Neural cell (in vitro differentiated cells): ENCODE results near the gene STK32B. TPM values are rescaled to one million over a fixed set of nuclear protein-coding genes. Genes with fewer than 3 reads are reported as not detected.

Experiments
- H2AFZ ChIP-seq: fragments of 200-600, 300-800 bp; sonication (generic), shearing (Covaris generic); 2 replicates; pipeline ENCODE4 v1.6.0; 2014; ENCODE audit warnings: low read depth, mild to moderate bottlenecking, antibody characterized with exemption, low read length, moderate library complexity
- H3F3A ChIP-seq: fragments of 200-600 bp; shearing (Covaris generic); 2 replicates; pipeline ENCODE4 v1.6.1; 2016; ENCODE audit warnings: mild to moderate bottlenecking, moderate library complexity, mixed read lengths, antibody characterized with exemption, low read length; ENCODE audit not compliant: insufficient read depth, poor library complexity, severe bottlenecking
- H3K27ac ChIP-seq: fragments of 200-600, 300-800 bp; sonication (generic), shearing (Covaris generic); 2 replicates; pipeline ENCODE4 v1.5.1; 2014; ENCODE audit warnings: mild to moderate bottlenecking, low read length, moderate library complexity
- H3K27me3 ChIP-seq: fragments of 300-800, 200-600 bp; sonication (generic), shearing (Covaris generic); 2 replicates; pipeline ENCODE4 v1.6.0; 2014; ENCODE audit warnings: mild to moderate bottlenecking, low read depth, low read length, moderate library complexity; ENCODE audit not compliant: insufficient read depth
- H3K36me3 ChIP-seq: fragments of 300-800, 200-600 bp; sonication (generic), shearing (Covaris generic); 2 replicates; pipeline ENCODE4 v1.5.1; 2014; ENCODE audit warnings: mild to moderate bottlenecking, antibody characterized with exemption, low read length, moderate library complexity; ENCODE audit not compliant: insufficient read depth
- H3K4me2 ChIP-seq: fragments of 300-800, 200-600 bp; sonication (generic), shearing (Covaris generic); 2 replicates; pipeline ENCODE4 v1.6.0; 2014; ENCODE audit warnings: mild to moderate bottlenecking, low read length
- H3K4me3 ChIP-seq: fragments of 300-800, 200-600 bp; sonication (generic), shearing (Covaris generic); 2 replicates; pipeline ENCODE4 v1.5.1; 2014; ENCODE audit warnings: mild to moderate bottlenecking, low read length, moderate library complexity
- H3K79me2 ChIP-seq: fragments of 200-600 bp; shearing (Covaris generic); replicated peaks from 2 replicates; pipeline ENCODE4 v1.6.0; 2014; ENCODE audit warnings: mild to moderate bottlenecking, low read length, moderate library complexity; ENCODE audit not compliant: insufficient read depth
- H3K9ac ChIP-seq: fragments of 300-800, 200-600 bp; sonication (generic), shearing (Covaris generic); 2 replicates; pipeline ENCODE4 v1.6.1; 2016; ENCODE audit warnings: mild to moderate bottlenecking, low read length, mixed read lengths
- H3K9me2 ChIP-seq: fragments of 200-600 bp; shearing (Covaris generic); 2 replicates; pipeline ENCODE4 v1.6.1; 2016; ENCODE audit warnings: mild to moderate bottlenecking, low read length, mixed read lengths; ENCODE audit not compliant: insufficient read depth
- H3K9me3 ChIP-seq: fragments of 200-600, 300-800 bp; sonication (generic), shearing (Covaris generic); 2 replicates; pipeline ENCODE4 v1.6.1; 2016; ENCODE audit warnings: mild to moderate bottlenecking, mixed run types, low read length, moderate library complexity, mixed read lengths
- H4K20me1 ChIP-seq: fragments of 200-600 bp; shearing (Covaris generic); 2 replicates; pipeline ENCODE4 v1.6.1; 2016; ENCODE audit warnings: mild to moderate bottlenecking, mixed run types; ENCODE audit not compliant: insufficient read depth
- EP300 ChIP-seq: fragments of 450-650 bp; conservative IDR thresholded peaks from 2 replicates; pipeline ENCODE4 v1.6.1; 2014; ENCODE audit warnings: antibody characterized with exemption, mild to moderate bottlenecking, moderate library complexity; ENCODE audit not compliant: poor library complexity, severe bottlenecking
- EZH2 ChIP-seq: fragments of 200-600, 300-800 bp; shearing (Covaris generic), sonication (generic); IDR thresholded peaks from 2 replicates; pipeline ENCODE4 v1.6.1; 2014; ENCODE audit warnings: antibody characterized with exemption, low read length, borderline replicate concordance, mild to moderate bottlenecking; ENCODE audit not compliant: insufficient read depth, poor library complexity, severe bottlenecking
- MXI1 ChIP-seq: fragments of 450-650 bp; conservative IDR thresholded peaks from 2 replicates; pipeline ENCODE4 v1.6.1; 2014; ENCODE audit warnings: antibody characterized with exemption, mild to moderate bottlenecking; ENCODE audit not compliant: poor library complexity, severe bottlenecking
- POLR2AphosphoS5 ChIP-seq: IDR thresholded peaks from 2 replicates; pipeline ENCODE4 v1.6.1; 2012
- RAD21 ChIP-seq: fragments of 450-650 bp; conservative IDR thresholded peaks from 2 replicates; pipeline ENCODE4 v1.6.1; 2014; ENCODE audit warnings: antibody characterized with exemption, mild to moderate bottlenecking, moderate library complexity
- SMC3 ChIP-seq: fragments of 450-650 bp; conservative IDR thresholded peaks from 2 replicates; pipeline ENCODE4 v1.6.1; 2014; ENCODE audit warnings: antibody characterized with exemption, mild to moderate bottlenecking, moderate library complexity; ENCODE audit not compliant: poor library complexity
- TAF1 ChIP-seq: IDR thresholded peaks from 2 replicates; pipeline ENCODE4 v1.6.1; 2012; ENCODE audit warnings: low read depth
- polyA plus RNA-seq: library from polyadenylated mRNA; depleted of rRNA; stranded (reverse); fragments of >200 nt; gene quantifications from 2 replicates; pipeline ENCODE4 v1.2.3, GENCODE V29; 2014
- TF ChIP-seq, protein P1 (sequence below): fragments of 450-650 bp; IDR thresholded peaks from 2 replicates; pipeline ENCODE4 v1.5.1; 2014; ENCODE audit warnings: antibody characterized with exemption, mild to moderate bottlenecking, moderate library complexity; ENCODE audit not compliant: poor library complexity, severe bottlenecking
- TF ChIP-seq, protein P2 (sequence below): IDR thresholded peaks from 2 replicates; pipeline ENCODE4 v1.6.1; 2012; ENCODE audit warnings: borderline replicate concordance

The STK32B gene
- polyA plus RNA-seq, 1 donor from 2014 or later, result 42.8 TPM

GRCh38 chr4:5118091-5118786 lies 67.0 kb downstream of the STK32B start:
- Histone ChIP-seq H2AFZ (no peak overlapping the region), H3K27ac (no peak overlapping the region), H3K27me3 (no peaks in the 10 kb centered on the region), H3K79me2 (no peaks in the 10 kb centered on the region), H3F3A (no peaks in the 10 kb centered on the region), H3K9ac (no peak overlapping the region), H4K20me1 (no peaks in the 10 kb centered on the region), H3K4me3 (no peak overlapping the region), H3K36me3 (no peaks in the 10 kb centered on the region), H3K9me3 (no peaks in the 10 kb centered on the region), H3K4me2 (no peak overlapping the region), H3K9me2 (no peaks in the 10 kb centered on the region)
- no peak for TF ChIP-seq RAD21
- no peak for TF ChIP-seq MXI1
- no peak for TF ChIP-seq POLR2AphosphoS5
- no peak for TF ChIP-seq EZH2
- TF ChIP-seq TAF1, result no peak
- no peak for TF ChIP-seq EP300
- TF ChIP-seq SMC3, result no peak
- TF ChIP-seq, protein P1, sequence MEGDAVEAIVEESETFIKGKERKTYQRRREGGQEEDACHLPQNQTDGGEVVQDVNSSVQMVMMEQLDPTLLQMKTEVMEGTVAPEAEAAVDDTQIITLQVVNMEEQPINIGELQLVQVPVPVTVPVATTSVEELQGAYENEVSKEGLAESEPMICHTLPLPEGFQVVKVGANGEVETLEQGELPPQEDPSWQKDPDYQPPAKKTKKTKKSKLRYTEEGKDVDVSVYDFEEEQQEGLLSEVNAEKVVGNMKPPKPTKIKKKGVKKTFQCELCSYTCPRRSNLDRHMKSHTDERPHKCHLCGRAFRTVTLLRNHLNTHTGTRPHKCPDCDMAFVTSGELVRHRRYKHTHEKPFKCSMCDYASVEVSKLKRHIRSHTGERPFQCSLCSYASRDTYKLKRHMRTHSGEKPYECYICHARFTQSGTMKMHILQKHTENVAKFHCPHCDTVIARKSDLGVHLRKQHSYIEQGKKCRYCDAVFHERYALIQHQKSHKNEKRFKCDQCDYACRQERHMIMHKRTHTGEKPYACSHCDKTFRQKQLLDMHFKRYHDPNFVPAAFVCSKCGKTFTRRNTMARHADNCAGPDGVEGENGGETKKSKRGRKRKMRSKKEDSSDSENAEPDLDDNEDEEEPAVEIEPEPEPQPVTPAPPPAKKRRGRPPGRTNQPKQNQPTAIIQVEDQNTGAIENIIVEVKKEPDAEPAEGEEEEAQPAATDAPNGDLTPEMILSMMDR, result no peak
- TF ChIP-seq, protein P2, sequence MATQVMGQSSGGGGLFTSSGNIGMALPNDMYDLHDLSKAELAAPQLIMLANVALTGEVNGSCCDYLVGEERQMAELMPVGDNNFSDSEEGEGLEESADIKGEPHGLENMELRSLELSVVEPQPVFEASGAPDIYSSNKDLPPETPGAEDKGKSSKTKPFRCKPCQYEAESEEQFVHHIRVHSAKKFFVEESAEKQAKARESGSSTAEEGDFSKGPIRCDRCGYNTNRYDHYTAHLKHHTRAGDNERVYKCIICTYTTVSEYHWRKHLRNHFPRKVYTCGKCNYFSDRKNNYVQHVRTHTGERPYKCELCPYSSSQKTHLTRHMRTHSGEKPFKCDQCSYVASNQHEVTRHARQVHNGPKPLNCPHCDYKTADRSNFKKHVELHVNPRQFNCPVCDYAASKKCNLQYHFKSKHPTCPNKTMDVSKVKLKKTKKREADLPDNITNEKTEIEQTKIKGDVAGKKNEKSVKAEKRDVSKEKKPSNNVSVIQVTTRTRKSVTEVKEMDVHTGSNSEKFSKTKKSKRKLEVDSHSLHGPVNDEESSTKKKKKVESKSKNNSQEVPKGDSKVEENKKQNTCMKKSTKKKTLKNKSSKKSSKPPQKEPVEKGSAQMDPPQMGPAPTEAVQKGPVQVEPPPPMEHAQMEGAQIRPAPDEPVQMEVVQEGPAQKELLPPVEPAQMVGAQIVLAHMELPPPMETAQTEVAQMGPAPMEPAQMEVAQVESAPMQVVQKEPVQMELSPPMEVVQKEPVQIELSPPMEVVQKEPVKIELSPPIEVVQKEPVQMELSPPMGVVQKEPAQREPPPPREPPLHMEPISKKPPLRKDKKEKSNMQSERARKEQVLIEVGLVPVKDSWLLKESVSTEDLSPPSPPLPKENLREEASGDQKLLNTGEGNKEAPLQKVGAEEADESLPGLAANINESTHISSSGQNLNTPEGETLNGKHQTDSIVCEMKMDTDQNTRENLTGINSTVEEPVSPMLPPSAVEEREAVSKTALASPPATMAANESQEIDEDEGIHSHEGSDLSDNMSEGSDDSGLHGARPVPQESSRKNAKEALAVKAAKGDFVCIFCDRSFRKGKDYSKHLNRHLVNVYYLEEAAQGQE, result no peak

DNA sequence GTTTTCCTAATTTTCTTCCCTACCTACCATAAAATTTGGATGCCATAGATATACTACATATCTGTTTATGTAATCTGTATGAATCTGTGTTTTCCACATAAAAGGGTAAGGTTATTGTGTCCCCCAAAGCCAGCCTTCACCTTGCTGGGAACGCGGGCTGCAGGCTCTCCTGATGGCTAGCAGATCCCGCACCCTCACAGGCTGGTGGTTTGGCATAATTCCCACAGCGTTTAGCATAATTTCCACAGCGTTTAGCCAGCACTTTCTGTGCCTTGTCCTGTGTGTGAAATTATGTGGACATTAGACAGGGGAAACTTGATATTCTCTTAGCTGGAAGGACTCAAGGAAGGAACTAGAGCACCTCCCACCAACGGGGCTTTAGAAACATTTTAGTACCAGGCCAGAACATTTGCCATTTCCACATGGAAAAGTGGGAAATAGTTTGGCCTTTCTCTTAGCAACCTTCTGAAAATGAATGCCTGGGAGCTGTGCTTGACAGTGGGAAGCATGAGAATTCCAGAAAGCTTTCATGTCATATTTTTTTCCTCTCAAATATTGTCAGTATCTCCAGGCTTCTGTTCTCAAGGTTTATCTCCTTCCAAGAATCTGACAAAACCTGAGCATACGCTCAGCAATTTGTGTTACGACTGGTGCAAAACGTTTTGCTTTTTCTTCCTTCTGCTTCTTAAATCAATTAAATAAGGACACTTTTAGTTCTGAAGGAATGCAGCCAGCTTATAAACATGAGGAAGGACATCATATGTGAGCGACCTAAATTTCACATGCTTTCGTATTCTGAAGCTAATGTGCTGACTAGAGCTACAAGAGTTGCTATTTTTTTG lies 67.9 kb downstream of the STK32B start:
- H4K20me1 ChIP-seq, result no peaks in the 10 kb centered on the region
- TF ChIP-seq, protein P2, result no peak
- no peak for TF ChIP-seq EZH2
- no peak overlapping the region for H3K27ac ChIP-seq
- no peaks in the 10 kb centered on the region for H3K27me3 ChIP-seq
- no peaks in the 10 kb centered on the region for H3K9me2 ChIP-seq
- no peaks in the 10 kb centered on the region for H3K9me3 ChIP-seq
- no peak overlapping the region for H3K4me3 ChIP-seq
- H3K4me2 ChIP-seq, result no peak overlapping the region
- no peak overlapping the region for H3K9ac ChIP-seq
- no peaks in the 10 kb centered on the region for H3K79me2 ChIP-seq
- no peaks in the 10 kb centered on the region for H3K36me3 ChIP-seq
- H3F3A ChIP-seq, result no peaks in the 10 kb centered on the region
- no peak overlapping the region for H2AFZ ChIP-seq
